ENCODE measurements around the gene RNF144A.
"Not testable (repeated sequence)": the region's sequence is repeated elsewhere in the genome, so short reads cannot be mapped to it uniquely, and the experiment has no call there.

Gene RNF144A

DNA sequence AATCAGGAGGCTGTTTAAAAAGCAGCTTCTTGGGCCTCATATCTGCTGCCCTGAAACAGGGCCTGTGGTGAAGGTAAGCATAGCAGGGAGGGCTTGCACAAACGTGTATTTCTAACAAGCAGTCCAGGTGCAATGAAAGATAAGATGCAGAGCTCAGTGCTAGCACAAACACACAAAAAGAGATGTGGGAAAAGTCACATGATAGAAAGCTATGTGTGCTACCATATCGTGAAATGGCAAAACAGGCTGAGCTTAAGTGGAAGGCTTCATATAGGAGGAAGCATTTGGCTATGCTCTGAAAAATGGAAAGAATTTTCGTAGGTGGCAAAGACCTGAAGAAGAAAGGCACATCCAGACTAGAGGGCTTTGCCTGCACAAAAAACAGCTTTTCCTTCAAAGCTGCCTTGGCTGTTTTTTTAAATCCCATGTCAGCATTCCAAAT, 29.4 kb upstream of the RNF144A start:
- no peak overlapping the region for H3K4me3 ChIP-seq (ENCODE audit: low read depth, low read length)
- TF ChIP-seq, protein P1, sequence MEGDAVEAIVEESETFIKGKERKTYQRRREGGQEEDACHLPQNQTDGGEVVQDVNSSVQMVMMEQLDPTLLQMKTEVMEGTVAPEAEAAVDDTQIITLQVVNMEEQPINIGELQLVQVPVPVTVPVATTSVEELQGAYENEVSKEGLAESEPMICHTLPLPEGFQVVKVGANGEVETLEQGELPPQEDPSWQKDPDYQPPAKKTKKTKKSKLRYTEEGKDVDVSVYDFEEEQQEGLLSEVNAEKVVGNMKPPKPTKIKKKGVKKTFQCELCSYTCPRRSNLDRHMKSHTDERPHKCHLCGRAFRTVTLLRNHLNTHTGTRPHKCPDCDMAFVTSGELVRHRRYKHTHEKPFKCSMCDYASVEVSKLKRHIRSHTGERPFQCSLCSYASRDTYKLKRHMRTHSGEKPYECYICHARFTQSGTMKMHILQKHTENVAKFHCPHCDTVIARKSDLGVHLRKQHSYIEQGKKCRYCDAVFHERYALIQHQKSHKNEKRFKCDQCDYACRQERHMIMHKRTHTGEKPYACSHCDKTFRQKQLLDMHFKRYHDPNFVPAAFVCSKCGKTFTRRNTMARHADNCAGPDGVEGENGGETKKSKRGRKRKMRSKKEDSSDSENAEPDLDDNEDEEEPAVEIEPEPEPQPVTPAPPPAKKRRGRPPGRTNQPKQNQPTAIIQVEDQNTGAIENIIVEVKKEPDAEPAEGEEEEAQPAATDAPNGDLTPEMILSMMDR (IDR thresholded peaks at IDR 0.05; ENCODE audit: insufficient read depth, low read depth, low read length, missing control alignments), result no peak
- DNase-seq (ENCODE audit: low read depth), result no peak

DNA sequence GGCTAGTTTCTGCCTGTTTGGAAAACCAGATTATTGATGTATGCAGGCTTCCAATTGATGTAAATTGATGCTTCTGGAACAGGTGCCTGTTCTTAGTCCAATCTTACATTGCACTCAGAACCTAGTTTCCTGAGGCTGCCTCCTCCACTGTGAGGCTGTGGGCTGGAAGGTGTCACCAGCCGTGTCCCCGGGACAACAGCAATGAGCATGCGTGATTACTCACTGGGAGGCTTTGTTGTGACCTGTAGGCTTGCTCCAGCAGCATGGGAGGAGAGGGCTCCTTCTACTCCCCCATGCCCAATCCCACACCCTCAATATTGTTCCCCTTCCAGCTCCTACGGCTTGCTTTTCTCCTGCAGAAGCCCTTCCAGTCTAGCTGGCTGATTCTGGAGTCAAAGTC, 28.5 kb upstream of the RNF144A start:
- H3K4me3 ChIP-seq (ENCODE audit: low read depth, low read length), result no peak overlapping the region
- TF ChIP-seq, protein P1 (IDR thresholded peaks at IDR 0.05; ENCODE audit: insufficient read depth, low read depth, low read length, missing control alignments), result no peak
- no peak for DNase-seq (ENCODE audit: low read depth)

DNA sequence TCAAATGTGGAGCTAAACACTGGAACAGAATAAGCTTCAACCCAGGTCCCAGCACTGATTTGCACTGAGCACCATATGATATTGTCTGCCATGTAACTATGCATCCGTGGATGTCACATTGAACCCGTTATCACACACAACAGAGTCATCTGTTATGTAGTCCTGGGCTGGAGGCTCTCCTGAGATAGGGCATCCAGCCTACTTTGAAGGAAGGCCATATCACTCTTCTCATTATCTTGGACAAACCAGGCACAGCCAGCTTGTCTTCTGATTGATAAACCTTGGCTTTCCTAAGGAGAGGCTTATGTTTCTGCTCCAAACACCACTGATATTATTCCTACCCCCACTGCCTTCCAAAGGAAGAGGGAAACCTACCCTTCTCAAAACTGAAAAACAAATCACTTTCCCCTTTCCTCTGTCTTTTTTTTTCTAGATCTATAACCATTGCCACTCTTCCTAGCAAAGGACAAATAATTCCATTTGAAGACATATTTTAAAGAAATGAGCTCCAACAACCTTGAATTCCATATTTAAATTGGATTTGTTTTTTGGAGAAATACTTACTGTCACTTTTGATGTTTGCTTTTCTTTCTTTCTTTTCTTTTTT, 23.2 kb upstream of the RNF144A start:
- no peak overlapping the region for H3K4me3 ChIP-seq (ENCODE audit: low read depth, low read length)
- no peak for DNase-seq (ENCODE audit: low read depth)
- TF ChIP-seq, protein P1 (IDR thresholded peaks at IDR 0.05; ENCODE audit: insufficient read depth, low read depth, low read length, missing control alignments), result no peak

DNA sequence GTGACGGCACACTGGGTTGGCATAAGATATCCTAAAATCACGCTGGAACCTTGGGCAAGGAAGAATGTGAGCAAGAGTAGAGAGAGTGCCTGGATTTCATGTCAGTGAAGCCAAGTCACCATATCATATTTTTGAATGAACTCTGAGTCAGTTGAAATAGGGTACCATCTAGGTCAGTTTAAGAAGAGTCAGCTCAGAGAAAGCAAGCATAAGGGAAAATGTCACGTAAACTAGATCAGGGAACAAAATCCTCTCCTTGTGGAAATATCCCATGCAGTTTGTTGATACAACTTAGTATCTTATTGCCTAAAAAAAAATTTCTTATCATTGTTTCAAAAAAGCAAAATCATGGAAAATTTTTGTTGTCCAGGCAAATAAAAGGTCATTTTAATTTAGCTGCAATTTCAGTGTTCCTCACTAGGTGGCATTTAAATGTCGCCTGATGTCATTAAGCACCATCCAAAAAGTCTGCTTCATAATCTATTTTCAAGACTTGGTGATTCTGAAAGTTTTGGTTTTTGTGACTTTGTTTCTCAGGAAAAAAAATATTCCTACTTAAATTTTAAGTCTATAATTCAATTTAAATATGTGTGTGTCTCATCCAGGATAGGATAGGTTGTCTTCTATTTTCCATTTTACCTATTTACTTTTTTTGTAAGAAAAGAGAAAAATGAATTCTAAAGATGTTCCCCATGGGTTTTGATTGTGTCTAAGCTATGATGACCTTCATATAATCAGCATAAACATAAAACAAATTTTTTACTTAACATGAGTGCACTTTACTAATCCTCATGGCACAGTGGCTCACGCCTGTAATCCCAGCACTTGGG, 20.1 kb upstream of the RNF144A start:
- DNase-seq (ENCODE audit: low read depth), result peak; percentile 52

DNA sequence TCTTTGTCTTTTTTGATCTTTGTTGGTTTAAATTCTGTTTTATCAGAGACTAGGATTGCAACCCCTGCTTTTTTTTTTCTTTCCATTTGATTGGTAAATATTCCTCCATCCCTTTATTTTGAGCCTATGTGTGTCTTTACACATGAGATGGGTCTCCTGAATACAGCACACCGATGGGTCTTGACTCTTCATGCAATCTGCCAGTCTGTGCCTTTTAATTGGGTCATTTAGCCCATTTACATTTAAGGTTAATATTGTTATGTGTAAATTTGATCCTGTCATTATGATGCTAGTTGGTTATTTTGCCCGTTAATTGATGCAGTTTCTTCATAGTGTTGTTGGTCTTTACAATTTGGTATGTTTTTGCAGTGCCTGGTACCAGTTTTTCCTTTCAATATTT, 14.6 kb upstream of the RNF144A start:
- not testable (repeated sequence) for DNase-seq (ENCODE audit: low read depth); H3K4me3 ChIP-seq (ENCODE audit: low read depth, low read length)

More for the DNA sequence above, 20.1 kb upstream of the RNF144A start:
- TF ChIP-seq, protein P1 (IDR thresholded peaks at IDR 0.05; ENCODE audit: insufficient read depth, low read depth, low read length, missing control alignments), result peak; percentile 48
- H3K4me3 ChIP-seq (ENCODE audit: low read depth, low read length), result no peak overlapping the region

DNA sequence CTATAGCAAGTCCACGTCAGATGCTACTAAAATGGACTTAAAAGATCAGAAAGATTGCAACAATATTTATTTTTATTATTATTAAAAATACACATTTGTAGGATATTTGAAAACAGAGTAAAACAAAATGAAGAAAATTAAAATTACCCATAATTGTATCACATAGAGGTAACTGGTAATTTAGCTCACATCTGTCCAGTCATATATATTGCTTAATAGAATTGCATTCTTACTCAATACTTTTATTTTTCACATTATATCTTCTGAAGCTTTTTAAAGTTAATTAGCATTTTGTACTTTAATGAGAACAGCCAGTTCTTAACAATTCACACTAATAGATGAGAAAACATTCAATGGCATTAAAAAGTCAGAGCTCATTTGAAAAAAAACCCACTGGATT, 11.5 kb upstream of the RNF144A start:
- TF ChIP-seq, protein P1 (IDR thresholded peaks at IDR 0.05; ENCODE audit: insufficient read depth, low read depth, low read length, missing control alignments), result no peak
- no peak for DNase-seq (ENCODE audit: low read depth)
- no peak overlapping the region for H3K4me3 ChIP-seq (ENCODE audit: low read depth, low read length)

DNA sequence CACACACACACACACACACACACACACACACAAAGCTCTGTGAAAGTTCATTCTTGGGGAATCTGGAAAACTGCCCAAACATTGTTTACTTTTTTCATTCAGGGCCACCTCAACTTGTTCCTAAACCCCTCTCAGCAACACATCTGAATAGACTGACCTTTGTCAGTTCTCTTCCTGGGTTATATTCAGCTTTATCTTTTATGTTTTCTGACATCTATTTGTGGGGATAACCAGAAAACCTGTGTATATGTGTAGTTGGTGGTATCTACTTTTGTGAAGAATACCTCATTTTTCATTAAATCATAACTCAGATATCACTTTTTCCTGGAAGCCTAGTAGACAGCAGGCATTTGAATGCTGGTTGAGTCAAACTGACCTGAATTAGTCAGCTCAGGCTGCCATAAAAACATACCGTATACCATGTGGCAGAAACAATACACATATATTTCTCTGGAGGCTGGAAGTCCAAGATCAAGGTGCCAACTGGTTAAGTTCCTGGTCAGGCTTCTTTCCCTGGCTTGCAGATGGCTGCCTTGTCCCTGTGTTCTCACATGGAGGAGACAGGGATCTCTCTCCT, 11.0 kb upstream of the RNF144A start:
- no peak overlapping the region for H3K4me3 ChIP-seq (ENCODE audit: low read depth, low read length)
- no peak for DNase-seq (ENCODE audit: low read depth)
- TF ChIP-seq, protein P1 (IDR thresholded peaks at IDR 0.05; ENCODE audit: insufficient read depth, low read depth, low read length, missing control alignments), result no peak

Data from GM12865 (cell line).